Parathyroid adenoma (tissue), 2 donors: ENCODE data around the gene C17orf107.

Experiments used
- H2AFZ ChIP-seq: fragments of 300-600 bp; sonication (generic); one replicate; pipeline ENCODE4 v1.7.0; 2017; ENCODE audit warnings: antibody characterized with exemption, mild to moderate bottlenecking
- H3K27ac ChIP-seq: fragments of 300-600 bp; sonication (generic); one replicate; pipeline ENCODE4 v1.7.0; 2017
- H3K27me3 ChIP-seq: fragments of 300-600 bp; sonication (generic); one replicate; pipeline ENCODE4 v1.7.0; 2017; ENCODE audit warnings: low read length; ENCODE audit not compliant: control insufficient read depth, insufficient read depth
- H3K36me3 ChIP-seq: fragments of 300-600 bp; sonication (generic); one replicate; pipeline ENCODE4 v1.7.0; 2017; ENCODE audit warnings: low read length; ENCODE audit not compliant: control insufficient read depth, insufficient read depth
- H3K4me1 ChIP-seq: fragments of 300-600 bp; sonication (generic); one replicate; pipeline ENCODE4 v1.7.0; 2017; ENCODE audit warnings: control low read depth
- H3K4me2 ChIP-seq: fragments of 300-600 bp; sonication (generic); one replicate; pipeline ENCODE4 v1.7.0; 2017; ENCODE audit warnings: low read length
- H3K4me3 ChIP-seq: fragments of 300-600 bp; sonication (generic); one replicate; pipeline ENCODE4 v1.7.0; 2017; ENCODE audit warnings: low read depth, low read length
- H3K79me2 ChIP-seq: fragments of 300-600 bp; sonication (generic); one replicate; pipeline ENCODE4 v1.7.0; 2017; ENCODE audit warnings: control low read depth
- H3K9ac ChIP-seq: fragments of 300-600 bp; sonication (generic); one replicate; pipeline ENCODE4 v1.7.0; 2017; ENCODE audit warnings: mild to moderate bottlenecking
- H3K9me3 ChIP-seq: fragments of 300-600 bp; sonication (generic); one replicate; pipeline ENCODE4 v1.7.0; 2017; ENCODE audit warnings: low read length; ENCODE audit not compliant: control insufficient read depth
- TF ChIP-seq, protein P1 (sequence below): fragments of 300-600 bp; sonication (generic); IDR thresholded peaks from one replicate; pipeline ENCODE4 v1.7.0; 2017; ENCODE audit warnings: antibody characterized with exemption, mild to moderate bottlenecking
- donor health status: primary hyperparathyroidism.

Gene C17orf107

GRCh38 chr17:4951486-4951885, 52.1 kb downstream of the C17orf107 start:
- H3K27me3 ChIP-seq: no peaks in the 10 kb centered on the region
- TF ChIP-seq, protein P1, sequence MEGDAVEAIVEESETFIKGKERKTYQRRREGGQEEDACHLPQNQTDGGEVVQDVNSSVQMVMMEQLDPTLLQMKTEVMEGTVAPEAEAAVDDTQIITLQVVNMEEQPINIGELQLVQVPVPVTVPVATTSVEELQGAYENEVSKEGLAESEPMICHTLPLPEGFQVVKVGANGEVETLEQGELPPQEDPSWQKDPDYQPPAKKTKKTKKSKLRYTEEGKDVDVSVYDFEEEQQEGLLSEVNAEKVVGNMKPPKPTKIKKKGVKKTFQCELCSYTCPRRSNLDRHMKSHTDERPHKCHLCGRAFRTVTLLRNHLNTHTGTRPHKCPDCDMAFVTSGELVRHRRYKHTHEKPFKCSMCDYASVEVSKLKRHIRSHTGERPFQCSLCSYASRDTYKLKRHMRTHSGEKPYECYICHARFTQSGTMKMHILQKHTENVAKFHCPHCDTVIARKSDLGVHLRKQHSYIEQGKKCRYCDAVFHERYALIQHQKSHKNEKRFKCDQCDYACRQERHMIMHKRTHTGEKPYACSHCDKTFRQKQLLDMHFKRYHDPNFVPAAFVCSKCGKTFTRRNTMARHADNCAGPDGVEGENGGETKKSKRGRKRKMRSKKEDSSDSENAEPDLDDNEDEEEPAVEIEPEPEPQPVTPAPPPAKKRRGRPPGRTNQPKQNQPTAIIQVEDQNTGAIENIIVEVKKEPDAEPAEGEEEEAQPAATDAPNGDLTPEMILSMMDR: no peak
- H3K27ac ChIP-seq: no peak overlapping the region
- no peak overlapping the region for H3K9ac ChIP-seq
- H2AFZ ChIP-seq: no peak overlapping the region
- no peaks in the 10 kb centered on the region for H3K9me3 ChIP-seq
- H3K36me3 ChIP-seq: no peaks in the 10 kb centered on the region
- H3K79me2 ChIP-seq: peaks cover 4% of the 10 kb centered on the region
- H3K4me2 ChIP-seq: no peak overlapping the region
- H3K4me1 ChIP-seq: peaks cover 12% of the 10 kb centered on the region
- H3K4me3 ChIP-seq: no peak overlapping the region
